ENCODE data around the gene CCDC184. TPM values are rescaled to one million over a fixed set of nuclear protein-coding genes. Genes with fewer than 3 reads are reported as not detected.

The CCDC184 gene
- total RNA-seq, 1 experiment from 2014 or later: 1.4 TPM

DNA sequence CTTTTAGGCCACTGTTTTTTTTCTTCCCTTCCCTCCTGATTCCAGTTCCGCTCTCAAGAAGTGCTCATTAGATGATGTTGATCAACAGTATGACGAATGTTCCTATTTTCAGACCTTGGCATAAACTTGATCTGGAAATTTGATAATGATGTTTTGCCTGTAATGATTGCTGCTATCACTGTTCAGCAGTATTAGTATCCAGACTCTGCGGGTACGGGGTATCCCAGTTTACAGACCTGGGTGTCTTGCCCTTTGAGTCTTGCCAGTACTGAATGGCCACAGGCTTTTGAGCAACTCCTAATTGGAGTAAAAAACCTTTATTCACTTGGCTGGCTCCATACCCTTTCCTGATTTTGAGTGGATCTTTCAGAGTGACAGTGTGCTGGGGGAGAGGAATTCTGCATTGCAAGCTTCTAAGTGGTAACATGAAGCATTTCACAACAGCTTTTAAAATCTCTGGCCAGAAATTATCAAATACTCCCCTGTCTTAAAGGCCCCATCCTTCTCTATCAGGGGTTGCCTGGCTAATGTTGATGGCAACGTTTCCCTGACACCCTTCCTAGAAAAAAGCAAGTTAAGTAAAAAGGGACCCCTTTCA, 20.2 kb upstream of the CCDC184 start (continued):
- TF ChIP-seq, protein P1, sequence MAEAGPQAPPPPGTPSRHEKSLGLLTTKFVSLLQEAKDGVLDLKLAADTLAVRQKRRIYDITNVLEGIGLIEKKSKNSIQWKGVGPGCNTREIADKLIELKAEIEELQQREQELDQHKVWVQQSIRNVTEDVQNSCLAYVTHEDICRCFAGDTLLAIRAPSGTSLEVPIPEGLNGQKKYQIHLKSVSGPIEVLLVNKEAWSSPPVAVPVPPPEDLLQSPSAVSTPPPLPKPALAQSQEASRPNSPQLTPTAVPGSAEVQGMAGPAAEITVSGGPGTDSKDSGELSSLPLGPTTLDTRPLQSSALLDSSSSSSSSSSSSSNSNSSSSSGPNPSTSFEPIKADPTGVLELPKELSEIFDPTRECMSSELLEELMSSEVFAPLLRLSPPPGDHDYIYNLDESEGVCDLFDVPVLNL (CRISPR knock-in tag; IDR thresholded peaks at IDR 0.05; ENCODE audit: borderline replicate concordance, low read depth): no peak
- TF ChIP-seq GRHL2 (CRISPR knock-in tag; IDR thresholded peaks at IDR 0.05; ENCODE audit: insufficient replicate concordance, severe bottlenecking): no peak

DNA sequence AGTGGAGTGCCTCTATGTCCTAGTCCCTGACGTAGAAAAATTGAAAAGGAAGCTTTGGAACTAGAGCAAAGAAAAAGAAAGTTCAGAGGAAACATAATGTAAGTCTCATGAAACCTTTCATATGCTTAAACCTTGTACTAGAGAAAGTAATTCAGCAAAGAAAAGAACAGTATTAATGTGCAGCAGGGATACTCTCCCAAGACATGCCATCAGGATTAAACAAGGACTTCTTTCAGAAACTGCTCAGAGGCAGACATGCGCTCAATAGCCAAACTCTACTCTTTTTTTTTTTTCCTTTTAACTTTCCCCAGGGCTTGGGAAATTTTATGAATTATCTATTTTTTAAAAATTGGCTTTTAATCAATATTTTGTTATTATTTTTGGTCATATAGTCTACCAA, 19.0 kb upstream of the CCDC184 start:
- CTCF ChIA-PET: interaction anchor here (0.5 to 1.1 kb wide), 6 partner anchors 22 to 584 kb away, joined by 3 to 7 read pairs (median 3); no protein-coding TSS in a partner anchor
- no peak for ATAC-seq

DNA sequence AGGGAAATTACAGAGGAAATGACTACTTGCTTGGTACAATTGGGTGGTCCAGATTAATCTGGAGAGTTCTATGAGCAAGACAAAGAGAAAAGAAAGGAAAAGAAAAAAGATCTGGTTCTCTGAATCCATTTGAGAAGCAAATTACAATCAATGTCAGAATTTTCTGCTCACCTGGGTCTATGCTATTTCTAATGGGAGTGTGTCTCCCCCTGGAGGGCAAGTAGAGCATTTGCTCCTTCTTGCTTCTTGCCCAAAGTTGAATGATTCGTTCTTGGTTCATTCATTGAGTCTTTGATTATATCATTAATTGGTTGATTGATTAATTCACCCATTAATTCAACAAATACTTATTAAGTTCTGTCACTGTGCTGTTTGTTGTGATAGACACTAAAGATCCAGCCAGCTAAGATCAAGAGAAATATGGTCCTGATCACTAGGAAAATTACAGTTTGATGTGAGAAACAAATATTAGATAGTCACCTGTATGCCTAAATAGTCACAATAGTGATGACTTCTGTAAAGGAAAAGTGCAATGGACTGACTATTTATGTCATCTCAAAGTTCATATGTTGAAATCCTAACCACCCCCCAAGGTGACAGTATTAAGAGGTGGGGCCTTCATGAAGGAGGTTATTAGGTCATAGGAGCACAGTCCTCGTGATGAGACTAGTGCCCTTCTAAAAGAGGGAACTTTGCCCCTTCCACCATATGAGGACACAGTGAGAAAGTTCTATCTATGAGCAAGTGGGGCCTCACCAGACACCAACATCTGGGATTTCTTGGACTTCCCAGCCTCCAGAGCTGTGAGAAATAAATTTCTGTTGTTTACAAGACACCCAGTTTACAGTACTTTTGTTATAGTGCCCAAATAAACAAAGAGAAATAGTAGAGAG, 18.1 kb upstream of the CCDC184 start:
- Mint-ChIP-seq H3K9me3 (no peaks in the 10 kb centered on the region), H3K27me3 (ENCODE audit: low read depth) (peaks cover 8% of the 10 kb centered on the region), H3K36me3 (no peaks in the 10 kb centered on the region), H3K27ac (no peak overlapping the region), H3K4me3 (no peak overlapping the region), H3K4me1 (no peaks in the 10 kb centered on the region)
- ATAC-seq: peak; percentile 53
- ChIA-PET POLR2A (no interaction called here), CTCF (interaction anchor here (0.6 to 2.7 kb wide), 9 partner anchors 8 to 453 kb away, joined by 3 to 11 read pairs (median 3); partner anchors contain the start of gene ASB8)
- peak; percentile 28 for DNase-seq (ENCODE audit: low spot score)
- TF ChIP-seq, protein P2, sequence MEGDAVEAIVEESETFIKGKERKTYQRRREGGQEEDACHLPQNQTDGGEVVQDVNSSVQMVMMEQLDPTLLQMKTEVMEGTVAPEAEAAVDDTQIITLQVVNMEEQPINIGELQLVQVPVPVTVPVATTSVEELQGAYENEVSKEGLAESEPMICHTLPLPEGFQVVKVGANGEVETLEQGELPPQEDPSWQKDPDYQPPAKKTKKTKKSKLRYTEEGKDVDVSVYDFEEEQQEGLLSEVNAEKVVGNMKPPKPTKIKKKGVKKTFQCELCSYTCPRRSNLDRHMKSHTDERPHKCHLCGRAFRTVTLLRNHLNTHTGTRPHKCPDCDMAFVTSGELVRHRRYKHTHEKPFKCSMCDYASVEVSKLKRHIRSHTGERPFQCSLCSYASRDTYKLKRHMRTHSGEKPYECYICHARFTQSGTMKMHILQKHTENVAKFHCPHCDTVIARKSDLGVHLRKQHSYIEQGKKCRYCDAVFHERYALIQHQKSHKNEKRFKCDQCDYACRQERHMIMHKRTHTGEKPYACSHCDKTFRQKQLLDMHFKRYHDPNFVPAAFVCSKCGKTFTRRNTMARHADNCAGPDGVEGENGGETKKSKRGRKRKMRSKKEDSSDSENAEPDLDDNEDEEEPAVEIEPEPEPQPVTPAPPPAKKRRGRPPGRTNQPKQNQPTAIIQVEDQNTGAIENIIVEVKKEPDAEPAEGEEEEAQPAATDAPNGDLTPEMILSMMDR (IDR thresholded peaks at IDR 0.05): peak; percentile 72
- TF ChIP-seq ZNF219 (CRISPR knock-in tag; IDR thresholded peaks at IDR 0.05; ENCODE audit: borderline replicate concordance): no peak
- TF ChIP-seq ZBTB21 (CRISPR knock-in tag; IDR thresholded peaks at IDR 0.05; ENCODE audit: borderline replicate concordance): no peak
- no peak for TF ChIP-seq GTF2I (CRISPR knock-in tag; conservative IDR thresholded peaks at IDR 0.05)
- TF ChIP-seq ETV6 (CRISPR knock-in tag; IDR thresholded peaks at IDR 0.05): no peak

More for the DNA sequence above, 19.0 kb upstream of the CCDC184 start:
- no peak for DNase-seq (ENCODE audit: low spot score)
- H3K4me3 Mint-ChIP-seq: no peak overlapping the region
- no peak overlapping the region for H3K27ac Mint-ChIP-seq
- H3K27me3 Mint-ChIP-seq (ENCODE audit: low read depth): peaks cover 8% of the 10 kb centered on the region
- no peaks in the 10 kb centered on the region for H3K9me3 Mint-ChIP-seq
- POLR2A ChIA-PET: no interaction called here
- H3K36me3 Mint-ChIP-seq: no peaks in the 10 kb centered on the region
- H3K4me1 Mint-ChIP-seq: no peaks in the 10 kb centered on the region
- no peak for TF ChIP-seq FOXJ3 (CRISPR knock-in tag; IDR thresholded peaks at IDR 0.05; ENCODE audit: borderline replicate concordance)
- TF ChIP-seq ZNF671 (CRISPR knock-in tag; IDR thresholded peaks at IDR 0.05): no peak
- TF ChIP-seq, protein P3, sequence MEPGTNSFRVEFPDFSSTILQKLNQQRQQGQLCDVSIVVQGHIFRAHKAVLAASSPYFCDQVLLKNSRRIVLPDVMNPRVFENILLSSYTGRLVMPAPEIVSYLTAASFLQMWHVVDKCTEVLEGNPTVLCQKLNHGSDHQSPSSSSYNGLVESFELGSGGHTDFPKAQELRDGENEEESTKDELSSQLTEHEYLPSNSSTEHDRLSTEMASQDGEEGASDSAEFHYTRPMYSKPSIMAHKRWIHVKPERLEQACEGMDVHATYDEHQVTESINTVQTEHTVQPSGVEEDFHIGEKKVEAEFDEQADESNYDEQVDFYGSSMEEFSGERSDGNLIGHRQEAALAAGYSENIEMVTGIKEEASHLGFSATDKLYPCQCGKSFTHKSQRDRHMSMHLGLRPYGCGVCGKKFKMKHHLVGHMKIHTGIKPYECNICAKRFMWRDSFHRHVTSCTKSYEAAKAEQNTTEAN (CRISPR knock-in tag; IDR thresholded peaks at IDR 0.05): no peak

DNA sequence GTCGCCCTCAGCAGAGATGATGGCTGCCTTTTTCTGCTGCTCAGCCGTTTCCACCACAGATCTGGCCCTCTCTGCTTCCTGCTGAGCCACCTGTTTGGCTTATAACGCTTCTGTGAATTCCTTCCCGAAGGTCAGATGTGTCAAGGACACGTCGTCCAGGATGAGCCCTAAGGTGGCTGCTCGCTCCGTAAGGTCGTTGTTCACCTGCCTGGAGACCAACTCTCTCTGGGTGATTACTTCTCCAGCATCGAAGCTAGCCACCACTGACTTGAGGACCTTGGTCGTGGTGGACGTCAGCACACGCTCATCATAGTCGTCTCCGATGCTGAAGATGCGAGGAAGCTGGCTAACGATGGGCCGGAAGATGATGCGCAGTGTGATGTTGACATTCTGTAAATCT, 14.4 kb upstream of the CCDC184 start:
- H3K4me1 Mint-ChIP-seq: no peaks in the 10 kb centered on the region
- no peak for ATAC-seq
- no peak overlapping the region for H3K4me3 Mint-ChIP-seq
- no peak for DNase-seq (ENCODE audit: low spot score)
- H3K27ac Mint-ChIP-seq: no peak overlapping the region
- TF ChIP-seq CREB1 (CRISPR knock-in tag; IDR thresholded peaks at IDR 0.05): no peak
- TF ChIP-seq, protein P4, sequence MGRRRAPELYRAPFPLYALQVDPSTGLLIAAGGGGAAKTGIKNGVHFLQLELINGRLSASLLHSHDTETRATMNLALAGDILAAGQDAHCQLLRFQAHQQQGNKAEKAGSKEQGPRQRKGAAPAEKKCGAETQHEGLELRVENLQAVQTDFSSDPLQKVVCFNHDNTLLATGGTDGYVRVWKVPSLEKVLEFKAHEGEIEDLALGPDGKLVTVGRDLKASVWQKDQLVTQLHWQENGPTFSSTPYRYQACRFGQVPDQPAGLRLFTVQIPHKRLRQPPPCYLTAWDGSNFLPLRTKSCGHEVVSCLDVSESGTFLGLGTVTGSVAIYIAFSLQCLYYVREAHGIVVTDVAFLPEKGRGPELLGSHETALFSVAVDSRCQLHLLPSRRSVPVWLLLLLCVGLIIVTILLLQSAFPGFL (CRISPR knock-in tag; IDR thresholded peaks at IDR 0.05; ENCODE audit: borderline replicate concordance): no peak
- H3K27me3 Mint-ChIP-seq (ENCODE audit: low read depth): peaks cover 8% of the 10 kb centered on the region
- H3K9me3 Mint-ChIP-seq: no peaks in the 10 kb centered on the region
- CTCF ChIA-PET: interaction anchor here (1.3 kb wide), 1 partner anchor 12 kb away, joined by 4 read pairs; the partner anchor contains the start of gene ASB8
- H3K36me3 Mint-ChIP-seq: no peaks in the 10 kb centered on the region
- POLR2A ChIA-PET: no interaction called here

Measured in WTC11 (cell line).